ENCODE results near the gene ZFP57. TPM values are rescaled to one million over a fixed set of nuclear protein-coding genes. Genes with fewer than 3 reads are reported as not detected.

ZFP57 gene
- not detected for total RNA-seq
- long read RNA-seq: 0 reads

GRCh38 chr6:29680904-29681303 lies at the start of gene ZFP57:
Gene ZFP57 (minus strand): TSS chr6:29681152. CDS start chr6:29677003, 4,149 bp downstream.
- no peak for DNase-seq (ENCODE audit: low spot score)

- no peak for DNase-seq (ENCODE audit: low spot score)
Observed at GRCh38 chr6:29730575-29731126, 49.7 kb upstream of the ZFP57 start.

- DNase-seq (ENCODE audit: low spot score): no peak
Observed at GRCh38 chr6:29729774-29730328, 48.9 kb upstream of the ZFP57 start.

- no peak for DNase-seq (ENCODE audit: low spot score)
Observed at GRCh38 chr6:29728875-29729270, 47.9 kb upstream of the ZFP57 start.

GRCh38 chr6:29728173-29728874 lies 47.4 kb upstream of the ZFP57 start:
- DNase-seq (ENCODE audit: low spot score): no peak

- DNase-seq (ENCODE audit: low spot score): no peak
Observed at GRCh38 chr6:29727637-29728036, 46.7 kb upstream of the ZFP57 start.

GRCh38 chr6:29726571-29727194 lies 45.7 kb upstream of the ZFP57 start:
- DNase-seq (ENCODE audit: low spot score): no peak

GRCh38 chr6:29726001-29726400 lies 45.0 kb upstream of the ZFP57 start:
- no peak for DNase-seq (ENCODE audit: low spot score)

- DNase-seq (ENCODE audit: low spot score): no peak
Observed at GRCh38 chr6:29724937-29725869, 44.3 kb upstream of the ZFP57 start.

GRCh38 chr6:29723666-29724588 lies 43.0 kb upstream of the ZFP57 start:
- no peak for DNase-seq (ENCODE audit: low spot score)

- no peak for DNase-seq (ENCODE audit: low spot score)
Observed at GRCh38 chr6:29723262-29723665, 42.3 kb upstream of the ZFP57 start, which contains the start of gene HLA-F. Gene HLA-F (plus strand): TSS chr6:29723434. CDS start chr6:29723464, 30 bp downstream.

GRCh38 chr6:29720863-29721262 lies 39.9 kb upstream of the ZFP57 start:
- DNase-seq (ENCODE audit: low spot score): no peak

GRCh38 chr6:29710281-29710941 lies 29.5 kb upstream of the ZFP57 start:
- DNase-seq (ENCODE audit: low spot score): no peak

- no peak for DNase-seq (ENCODE audit: low spot score)
Observed at GRCh38 chr6:29709188-29709587, 28.2 kb upstream of the ZFP57 start.

- no peak for DNase-seq (ENCODE audit: low spot score)
Observed at GRCh38 chr6:29708432-29709179, 27.7 kb upstream of the ZFP57 start.

GRCh38 chr6:29705389-29706231 lies 24.7 kb upstream of the ZFP57 start:
- no peak for DNase-seq (ENCODE audit: low spot score)

- DNase-seq (ENCODE audit: low spot score): no peak
Observed at GRCh38 chr6:29702519-29703103, 21.7 kb upstream of the ZFP57 start.

Data from mesenteric fat pad (tissue), 1 donor.